Peyer's patch (tissue), 4 donors: ENCODE measurements around the gene DOLK. TPM values are rescaled to one million over a fixed set of nuclear protein-coding genes. Genes with fewer than 3 reads are reported as not detected.
A peak's percentile ranks its signal among the peaks of the same experiment; 100 is the strongest.

Source experiments
- DNase-seq, 3 donors: peaks; one replicate each; pipeline ENCODE4 v3.0.0-alpha.2; 2017 to 2019
- H3K27ac ChIP-seq, 4 donors: fragments of 200-600 bp; sonication (generic); one replicate each; pipeline ENCODE4 v1.5.1; 2016 to 2019
- H3K27me3 ChIP-seq, 2 donors: fragments of 200-600 bp; sonication (generic); one replicate each; pipeline ENCODE4 v1.5.1; 2019
- H3K36me3 ChIP-seq, 3 donors: fragments of 200-600 bp; sonication (generic); one replicate each; pipeline ENCODE4 v1.5.1; 2016 to 2019
- H3K4me1 ChIP-seq, 4 donors: fragments of 200-600 bp; sonication (generic); one replicate each; pipeline ENCODE4 v1.5.1; 2016 to 2019
- H3K4me3 ChIP-seq, 4 donors: fragments of 200-600 bp; sonication (generic); 1 replicate in 3 of 4; 2 replicates in 1 of 4; pipeline ENCODE4 v1.5.1; 2016 to 2019; ENCODE audit warnings: mild to moderate bottlenecking in 1 of 4
- H3K9me3 ChIP-seq, 4 donors: fragments of 200-600 bp; sonication (generic); one replicate each; pipeline ENCODE4 v1.5.1; 2016 to 2019; ENCODE audit warnings: mild to moderate bottlenecking in 1 of 4
- POLR2A ChIP-seq, 2 donors: fragments of 450-650 bp; IDR thresholded peaks; one replicate each; pipeline ENCODE4 v1.5.1; 2017; ENCODE audit warnings: antibody characterized with exemption in 2 of 2, mild to moderate bottlenecking in 2 of 2, moderate library complexity in 2 of 2
- total RNA-seq, 4 donors: library from RNA; depleted of rRNA; stranded (reverse); fragments of >200 nt; gene quantifications; one replicate each; pipeline ENCODE4 v1.1.0, GENCODE V29; 2016
- TF ChIP-seq, protein P1 (sequence below), 6 experiments: fragments of 450-650 bp in 4 of 6; fragments of 200-600 bp in 2 of 6; sonication (generic) in 1 of 6; IDR thresholded peaks; one replicate each; pipeline ENCODE4 v1.5.1; 2017 to 2019; ENCODE audit warnings: antibody characterized with exemption in 6 of 6, mild to moderate bottlenecking in 3 of 6, moderate library complexity in 1 of 6

DOLK gene
- total RNA-seq, 4 donors from 2014 or later, result 4.1 to 12.3 (median 10.6) TPM

DNA sequence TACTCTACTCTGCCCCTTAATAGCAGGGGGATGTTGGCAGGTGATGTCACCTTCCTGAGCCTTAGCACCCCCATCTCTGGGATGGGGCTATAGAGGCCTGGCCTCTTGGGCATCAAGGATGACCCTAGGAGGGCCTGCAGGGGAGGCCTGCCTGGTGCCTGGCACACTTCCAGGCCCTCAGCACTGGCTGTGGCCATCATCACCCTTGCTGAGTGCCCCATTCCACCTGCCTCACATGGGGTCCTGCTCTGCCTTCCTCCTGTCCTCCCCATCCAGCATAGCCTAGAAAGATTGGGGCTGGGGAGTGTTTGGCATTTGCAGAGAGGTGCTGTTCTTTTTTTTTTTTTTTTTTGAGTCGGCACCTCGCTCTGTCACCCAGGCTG is 44.3 kb downstream of the DOLK start:
- no peak for DNase-seq
- Histone ChIP-seq H3K36me3 (peaks cover 0 to 18% (median 0%) of the 10 kb centered on the region in 3 donors), H3K4me3 (no peak overlapping the region), H3K27ac (peak overlapping the region; percentile 79 to 89 (median 84)), H3K9me3 (no peaks in the 10 kb centered on the region), H3K4me1 (peaks cover 4 to 29% (median 15%) of the 10 kb centered on the region in 4 donors), H3K27me3 (no peaks in the 10 kb centered on the region)
- no peak for TF ChIP-seq POLR2A (IDR thresholded peaks at IDR 0.05)
- TF ChIP-seq, protein P1, sequence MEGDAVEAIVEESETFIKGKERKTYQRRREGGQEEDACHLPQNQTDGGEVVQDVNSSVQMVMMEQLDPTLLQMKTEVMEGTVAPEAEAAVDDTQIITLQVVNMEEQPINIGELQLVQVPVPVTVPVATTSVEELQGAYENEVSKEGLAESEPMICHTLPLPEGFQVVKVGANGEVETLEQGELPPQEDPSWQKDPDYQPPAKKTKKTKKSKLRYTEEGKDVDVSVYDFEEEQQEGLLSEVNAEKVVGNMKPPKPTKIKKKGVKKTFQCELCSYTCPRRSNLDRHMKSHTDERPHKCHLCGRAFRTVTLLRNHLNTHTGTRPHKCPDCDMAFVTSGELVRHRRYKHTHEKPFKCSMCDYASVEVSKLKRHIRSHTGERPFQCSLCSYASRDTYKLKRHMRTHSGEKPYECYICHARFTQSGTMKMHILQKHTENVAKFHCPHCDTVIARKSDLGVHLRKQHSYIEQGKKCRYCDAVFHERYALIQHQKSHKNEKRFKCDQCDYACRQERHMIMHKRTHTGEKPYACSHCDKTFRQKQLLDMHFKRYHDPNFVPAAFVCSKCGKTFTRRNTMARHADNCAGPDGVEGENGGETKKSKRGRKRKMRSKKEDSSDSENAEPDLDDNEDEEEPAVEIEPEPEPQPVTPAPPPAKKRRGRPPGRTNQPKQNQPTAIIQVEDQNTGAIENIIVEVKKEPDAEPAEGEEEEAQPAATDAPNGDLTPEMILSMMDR (IDR thresholded peaks at IDR 0.05), result no peak

DNA sequence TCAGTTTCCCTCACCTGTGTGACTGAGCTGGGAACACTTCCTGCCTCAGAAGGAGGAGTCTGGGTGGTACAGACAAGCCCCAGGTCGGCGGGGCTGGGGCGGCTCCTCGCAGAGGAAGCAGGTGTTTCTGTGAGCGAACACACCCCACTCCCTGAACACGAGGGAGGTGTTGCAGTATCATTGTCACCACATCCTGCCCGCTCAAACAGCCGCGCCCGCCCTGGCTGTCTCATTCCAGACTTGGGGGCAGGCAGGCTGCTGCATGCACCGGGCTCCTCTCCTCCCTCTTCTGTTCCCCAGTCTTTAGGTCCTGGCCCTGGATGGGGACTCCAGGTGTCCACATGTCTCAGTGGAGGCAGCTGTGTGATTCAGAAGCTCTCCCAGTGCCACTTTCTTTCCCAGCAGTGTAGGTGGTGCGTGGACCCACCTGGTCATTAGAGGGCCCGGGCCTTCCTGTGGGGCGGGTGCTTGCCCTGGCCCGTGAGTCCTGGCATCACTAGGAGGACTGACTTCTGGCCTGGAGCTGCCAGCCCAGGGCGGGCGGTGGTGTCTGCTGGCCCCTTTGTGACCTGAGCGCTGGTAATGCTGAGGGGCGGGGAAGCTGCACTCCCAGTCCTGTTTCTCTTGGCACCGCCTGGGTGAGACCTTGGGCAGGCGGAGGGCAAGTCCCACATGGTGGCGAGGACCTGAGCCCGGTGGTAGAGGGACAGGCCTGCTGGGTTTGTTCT is 44.9 kb downstream of the DOLK start:
- Histone ChIP-seq H3K4me3 (peak overlapping the region in 1 of 4 donors; percentile 13), H3K27me3 (no peaks in the 10 kb centered on the region), H3K36me3 (peaks cover 0 to 13% (median 0%) of the 10 kb centered on the region in 3 donors), H3K4me1 (peaks cover 4 to 29% (median 15%) of the 10 kb centered on the region in 4 donors), H3K9me3 (no peaks in the 10 kb centered on the region), H3K27ac (peak overlapping the region; percentile 79 to 89 (median 84))
- peak; percentile 31 to 52 for TF ChIP-seq POLR2A (IDR thresholded peaks at IDR 0.05)
- TF ChIP-seq, protein P1 (IDR thresholded peaks at IDR 0.05), result no peak
- peak; percentile 80 to 96 (median 95) for DNase-seq

DNA sequence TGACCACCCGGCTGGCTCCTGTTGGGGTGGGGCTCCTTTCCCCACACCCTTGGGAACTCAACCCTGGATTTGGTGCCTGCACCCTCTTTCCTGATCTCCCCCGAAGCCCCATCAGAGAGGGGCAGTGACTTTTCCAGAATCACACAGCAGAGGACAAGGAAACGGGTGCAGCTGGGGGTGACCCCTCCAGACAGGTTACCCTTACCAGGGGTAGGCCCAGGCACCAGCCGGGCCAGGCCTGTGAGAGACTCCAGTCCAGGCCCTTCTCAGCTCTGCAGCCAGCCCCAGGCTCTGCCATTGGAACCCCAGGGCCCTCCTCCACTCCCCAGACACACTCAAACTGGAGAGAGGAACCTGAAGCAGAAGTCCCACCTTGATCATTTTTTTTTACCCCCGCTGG is 45.6 kb downstream of the DOLK start:
- Histone ChIP-seq H3K27ac (peak overlapping the region; percentile 79 to 89 (median 84)), H3K9me3 (no peaks in the 10 kb centered on the region), H3K4me1 (peaks cover 4 to 29% (median 15%) of the 10 kb centered on the region in 4 donors), H3K36me3 (peaks cover 0 to 11% (median 0%) of the 10 kb centered on the region in 3 donors), H3K27me3 (no peaks in the 10 kb centered on the region), H3K4me3 (no peak overlapping the region)
- TF ChIP-seq, protein P1 (IDR thresholded peaks at IDR 0.05), result no peak
- TF ChIP-seq POLR2A (IDR thresholded peaks at IDR 0.05), result no peak
- no peak for DNase-seq

DNA sequence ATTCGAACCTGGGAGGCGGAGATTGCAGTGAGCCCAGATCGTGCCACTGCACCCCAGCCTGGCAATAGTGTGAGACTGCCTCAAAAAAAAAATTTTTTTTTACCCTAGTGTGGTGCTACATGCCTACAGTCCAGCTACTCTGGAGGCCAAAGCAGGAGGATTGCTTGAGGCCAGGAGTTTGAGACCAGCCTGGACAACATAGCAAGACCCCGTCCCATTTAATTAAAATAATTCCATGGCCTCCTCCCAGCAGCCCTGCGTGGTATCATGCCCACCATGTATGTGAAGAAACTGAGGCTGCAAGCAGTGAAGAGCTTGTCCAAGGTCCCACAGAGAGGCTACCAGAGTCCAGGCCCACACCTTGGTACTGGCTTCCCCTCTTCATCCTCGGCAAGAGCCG is 46.0 kb downstream of the DOLK start:
- no peak for DNase-seq
- Histone ChIP-seq H3K4me1 (peaks cover 4 to 29% (median 15%) of the 10 kb centered on the region in 4 donors), H3K4me3 (no peak overlapping the region), H3K27me3 (no peaks in the 10 kb centered on the region), H3K27ac (peak overlapping the region; percentile 79 to 89 (median 84)), H3K36me3 (peaks cover 0 to 14% (median 0%) of the 10 kb centered on the region in 3 donors), H3K9me3 (no peaks in the 10 kb centered on the region)
- TF ChIP-seq, protein P1 (IDR thresholded peaks at IDR 0.05), result no peak
- no peak for TF ChIP-seq POLR2A (IDR thresholded peaks at IDR 0.05)

DNA sequence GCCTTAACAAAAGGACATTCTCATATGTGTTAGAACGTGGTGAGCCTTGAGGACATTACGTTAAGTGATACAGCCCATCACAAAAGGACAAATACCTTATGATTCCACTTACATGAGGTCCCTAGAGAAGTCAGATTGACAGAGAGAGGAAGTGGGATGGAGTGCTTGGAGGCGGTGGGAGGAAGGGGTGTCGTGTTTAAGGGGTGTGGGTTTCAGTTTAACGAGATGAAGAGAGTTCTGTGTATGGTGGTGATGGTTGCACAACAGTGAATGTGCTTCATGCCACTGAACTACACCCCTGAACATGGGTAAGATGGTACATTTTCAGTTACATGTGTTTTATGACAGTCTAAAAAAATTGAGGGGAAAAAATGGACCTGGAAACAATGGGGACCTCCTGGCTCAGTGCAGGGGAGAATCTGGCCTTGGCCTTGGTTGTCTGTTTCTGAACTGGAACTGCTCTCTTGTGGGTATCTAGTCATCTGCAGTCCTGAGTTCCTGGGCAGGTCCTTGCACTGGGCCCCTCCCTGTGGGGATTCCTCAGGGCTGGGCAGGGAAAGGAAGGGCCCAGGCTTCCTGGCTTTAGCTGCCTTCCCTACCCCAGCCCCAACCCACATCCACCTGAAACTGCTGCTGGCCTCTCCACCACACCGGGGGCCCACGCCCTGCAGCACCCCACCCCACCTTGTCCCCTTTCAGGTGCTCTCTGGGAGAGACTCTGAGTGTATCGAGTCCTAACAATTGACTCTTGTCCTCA is 47.7 kb downstream of the DOLK start:
- Histone ChIP-seq H3K9me3 (no peaks in the 10 kb centered on the region), H3K4me1 (peaks cover 4 to 29% (median 15%) of the 10 kb centered on the region in 4 donors), H3K27me3 (no peaks in the 10 kb centered on the region), H3K4me3 (no peak overlapping the region), H3K36me3 (peaks cover 0 to 30% (median 0%) of the 10 kb centered on the region in 3 donors), H3K27ac (peak overlapping the region; percentile 39 to 58 (median 49))
- TF ChIP-seq, protein P1 (IDR thresholded peaks at IDR 0.05), result no peak
- no peak for TF ChIP-seq POLR2A (IDR thresholded peaks at IDR 0.05)
- DNase-seq, result no peak
